Transverse colon (tissue), 4 donors: ENCODE results near the gene DNMT3L. TPM values are rescaled to one million over a fixed set of nuclear protein-coding genes. Genes with fewer than 3 reads are reported as not detected.
"Not testable (repeated sequence)": the region's sequence is repeated elsewhere in the genome, so short reads cannot be mapped to it uniquely, and the experiment has no call there.

Experiments used
- DNase-seq: peaks from one replicate; pipeline ENCODE4 v3.0.0-alpha.2; 2019
- H3K27ac ChIP-seq, 4 donors: fragments of 200-600 bp; sonication (generic); 2 replicates each; pipeline ENCODE4 v1.5.1; 2016 to 2018; ENCODE audit warnings: inconsistent platforms in 4 of 4
- H3K27me3 ChIP-seq: fragments of 200-600 bp; sonication (generic); 2 replicates; pipeline ENCODE4 v1.5.1; 2017; ENCODE audit warnings: inconsistent platforms
- H3K36me3 ChIP-seq, 4 donors: fragments of 200-600 bp; sonication (generic); 2 replicates each; pipeline ENCODE4 v1.5.1; 2017 to 2019; ENCODE audit warnings: inconsistent platforms in 4 of 4
- H3K4me1 ChIP-seq, 4 donors: fragments of 200-600 bp; sonication (generic); 2 replicates each; pipeline ENCODE4 v1.5.1; 2017 to 2020; ENCODE audit warnings: inconsistent platforms in 4 of 4
- H3K4me3 ChIP-seq, 4 donors: fragments of 200-600 bp; sonication (generic); 1 replicate in 1 of 4; 2 replicates in 3 of 4; pipeline versions ENCODE4 v1.5.1 to v1.6.1; 2017 to 2019; ENCODE audit warnings: inconsistent platforms in 4 of 4
- H3K9me3 ChIP-seq, 2 donors: fragments of 200-600 bp; sonication (generic); 2 replicates each; pipeline ENCODE4 v1.5.1; 2017 to 2019; ENCODE audit warnings: inconsistent platforms in 2 of 2
- CTCF ChIP-seq, 5 experiments: fragments of 200-600 bp in 3 of 5; fragments of 450-650 bp in 2 of 5; sonication (generic) in 3 of 5; IDR thresholded peaks; 1 replicate in 2 of 5; 2 replicates in 3 of 5; pipeline ENCODE4 v1.5.1; 2016 to 2017; ENCODE audit warnings: antibody characterized with exemption in 5 of 5, inconsistent platforms in 3 of 5, mild to moderate bottlenecking in 2 of 5, moderate library complexity in 1 of 5
- EP300 ChIP-seq: sonication (generic); formaldehyde crosslinking; IDR thresholded peaks from one replicate; pipeline ENCODE4 v1.6.1; 2017; ENCODE audit warnings: antibody characterized with exemption, low read depth
- POLR2A ChIP-seq: fragments of 450-650 bp; IDR thresholded peaks from one replicate; pipeline ENCODE4 v1.6.1; 2016; ENCODE audit warnings: antibody characterized with exemption, mild to moderate bottlenecking, moderate library complexity
- POLR2AphosphoS5 ChIP-seq, 3 donors: sonication (generic); formaldehyde crosslinking; IDR thresholded peaks; one replicate each; pipeline ENCODE4 v1.6.1; 2016; ENCODE audit warnings: antibody characterized with exemption in 3 of 3
- WGBS, 2 donors: methylation state at CpG; one replicate each; pipeline ENCODE4 v1.1.5; 2018; ENCODE audit warnings: low coverage in 1 of 2; 5-methylcytosine and 5-hydroxymethylcytosine counted together
- in situ Hi-C, 4 donors: fragments of 200-750 bp; cut with MboI; loops; one replicate each; pipeline versions ENCODE4 v1.15.0 to v1.15.1; 2017; ENCODE audit warnings: low sequenced_read_pairs in 3 of 4, low pct_ligation_motif_present in 1 of 4, low pct_unique_long_range_greater_than_20kb in 1 of 4
- intact Hi-C: fragments of 100-400 bp; cut with DNase I; formaldehyde crosslinking; loops from one replicate; pipeline ENCODE4 v1.15.1; 2023; ENCODE audit warnings: low total_unique reads
- small RNA-seq, 4 donors: library from RNA; depleted of rRNA; stranded (forward); fragments of <200 nt; gene quantifications; one replicate each; pipeline ENCODE3, GENCODE V24; 2016
- total RNA-seq, 4 donors: library from RNA; depleted of rRNA; stranded (reverse); fragments of >200 nt; gene quantifications; one replicate each; pipeline ENCODE4 v1.1.0, GENCODE V29; 2016

Gene DNMT3L
- total RNA-seq, 4 donors from 2014 or later: not detected

DNA sequence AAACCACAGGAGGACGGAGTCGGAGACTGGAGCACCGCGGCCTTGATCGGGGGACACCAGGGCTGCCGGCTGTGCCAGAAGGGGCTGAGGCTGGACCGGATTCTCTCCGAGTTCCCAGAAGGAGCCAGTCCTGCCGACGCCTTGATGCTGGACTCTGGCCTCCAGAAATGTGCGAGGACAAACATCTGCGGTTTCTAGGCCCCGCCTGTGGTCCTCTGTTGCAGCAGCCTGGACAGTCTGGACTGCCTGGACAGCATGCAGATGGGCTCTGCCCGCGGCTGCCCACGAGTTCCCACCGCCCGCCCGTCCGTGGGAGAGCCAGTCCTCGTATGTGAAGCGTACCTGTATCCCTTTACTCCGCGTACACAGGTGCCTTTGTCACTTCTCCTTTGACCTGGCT lies 55.5 kb downstream of the DNMT3L start:
- H3K27me3 ChIP-seq, in situ Hi-C loops, H3K4me1 ChIP-seq, H3K4me3 ChIP-seq, H3K36me3 ChIP-seq, H3K9me3 ChIP-seq, H3K27ac ChIP-seq, intact Hi-C loops, DNase-seq: not testable (repeated sequence)
- no CpG with 5 or more reads among the region's 24 CpGs for WGBS, 2 donors

- DNase-seq, H3K36me3 ChIP-seq, H3K4me1 ChIP-seq, intact Hi-C loops, H3K27ac ChIP-seq, H3K4me3 ChIP-seq, H3K27me3 ChIP-seq, H3K9me3 ChIP-seq, in situ Hi-C loops: not testable (repeated sequence)
- no CpG with 5 or more reads among the region's 30 CpGs for WGBS, 2 donors
These were observed 59.0 kb downstream of the DNMT3L start for GRCh38 chr21:44202590-44203299.

DNA sequence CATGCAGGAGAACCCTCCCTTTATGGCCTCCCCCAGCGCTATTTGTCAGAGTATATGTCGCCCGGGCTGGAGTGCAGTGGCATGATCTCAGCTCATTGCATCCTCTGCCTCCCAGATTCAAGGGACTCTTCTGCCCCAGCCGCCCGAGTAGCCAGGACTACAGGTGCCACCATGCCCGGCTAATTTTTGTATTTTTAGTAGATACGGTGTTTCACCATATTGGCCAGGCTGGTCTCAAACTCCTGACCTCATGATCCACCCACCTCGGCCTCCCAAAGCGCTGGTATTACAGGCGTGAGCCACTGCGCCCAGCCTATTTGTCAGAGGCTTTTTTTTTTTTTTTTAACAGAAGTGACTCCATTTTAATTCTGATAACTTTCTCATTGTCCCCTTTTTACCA lies 61.7 kb downstream of the DNMT3L start:
- not testable (repeated sequence) for H3K27me3 ChIP-seq, DNase-seq

GRCh38 chr21:44199448-44199847 lies 62.2 kb downstream of the DNMT3L start:
- in situ Hi-C loops: no loop called here
- no peak for TF ChIP-seq EP300
- no peak for TF ChIP-seq CTCF (IDR thresholded peaks at IDR 0.05)
- no peak for TF ChIP-seq POLR2A
- no peak for TF ChIP-seq POLR2AphosphoS5 (IDR thresholded peaks at IDR 0.05)

More for the DNA sequence above, 61.7 kb downstream of the DNMT3L start:
- H3K27ac ChIP-seq, H3K4me1 ChIP-seq, H3K36me3 ChIP-seq, intact Hi-C loops, H3K9me3 ChIP-seq, H3K4me3 ChIP-seq, in situ Hi-C loops: not testable (repeated sequence)
- 87 to 89% methylated on average over 10 to 11 of the region's 11 CpGs for WGBS, 2 donors

DNA sequence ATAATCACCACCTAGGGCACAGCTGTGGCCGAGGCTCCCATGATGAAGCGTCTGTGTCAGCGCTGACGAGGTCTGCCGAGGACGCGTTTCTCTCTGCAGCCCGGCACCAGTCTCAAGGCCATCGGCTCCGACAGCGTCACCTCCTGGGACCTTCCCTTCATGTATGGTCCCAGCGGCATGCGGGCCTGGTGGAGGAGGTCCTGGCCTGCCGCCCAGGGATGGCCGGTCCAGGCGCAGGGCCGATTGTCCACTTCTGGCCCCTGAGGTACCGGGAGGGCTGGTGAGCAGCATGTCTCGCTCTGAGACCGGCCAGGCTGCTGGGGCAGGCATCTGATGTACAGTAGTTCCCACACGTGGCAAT lies 64.6 kb downstream of the DNMT3L start:
- H3K27me3 ChIP-seq, intact Hi-C loops, DNase-seq, in situ Hi-C loops, H3K36me3 ChIP-seq, H3K9me3 ChIP-seq, H3K4me3 ChIP-seq, H3K4me1 ChIP-seq, H3K27ac ChIP-seq: not testable (repeated sequence)
- no CpG with 5 or more reads among the region's 21 CpGs for WGBS, 2 donors

More at GRCh38 chr21:44199448-44199847, 62.2 kb downstream of the DNMT3L start:
- no peaks in the 10 kb centered on the region for H3K36me3 ChIP-seq
- H3K4me1 ChIP-seq: no peaks in the 10 kb centered on the region
- 70 to 78% methylated on average over 15 of the region's 15 CpGs for WGBS, 2 donors
- intact Hi-C loops: no loop called here
- peak; percentile 11 for DNase-seq
- H3K4me3 ChIP-seq: no peak overlapping the region
- no peaks in the 10 kb centered on the region for H3K27me3 ChIP-seq
- no peak overlapping the region for H3K27ac ChIP-seq
- no peaks in the 10 kb centered on the region for H3K9me3 ChIP-seq

Small RNA genes within 50 kb of the gene (small RNA-seq; reads per million reads assigned to genes)
- gene AP001059.3: 0 reads per million in 4 donors

Other genes starting within 250 kb of the DNMT3L start
- 10 to 100 TPM; 71.0 to 81.5 (median 79.8) TPM for gene TRAPPC10, start 249.6 kb downstream of the DNMT3L start, total RNA-seq
- gene PWP2, start 154.5 kb downstream of the DNMT3L start, total RNA-seq: 10 to 100 TPM in 3 of 4 donors, not detected in 1; 11.9 to 19.9 (median 12.1) TPM
- gene GATD3, start 128.2 kb downstream of the DNMT3L start, total RNA-seq: 10 to 100 TPM in 3 of 4 donors, 1 to 10 TPM in 1; 3.6 to 71.1 (median 15.9) TPM
- gene ICOSLG, start 21.0 kb downstream of the DNMT3L start, total RNA-seq: 1 to 10 TPM; 3.2 to 7.6 (median 3.9) TPM
- not detected for gene AIRE, start 24.0 kb upstream of the DNMT3L start, total RNA-seq
- gene PFKL, start 38.2 kb upstream of the DNMT3L start, total RNA-seq: 100 to 1,000 TPM; 185 to 288 (median 249) TPM
- 10 to 100 TPM; 17.2 to 41.3 (median 32.2) TPM for gene CFAP410, start 77.5 kb upstream of the DNMT3L start, total RNA-seq
- gene TRPM2, start 91.7 kb upstream of the DNMT3L start, total RNA-seq: 1 to 10 TPM in 3 of 4 donors, not detected in 1; 2.3 to 2.9 (median 2.6) TPM
- 1 to 10 TPM; 4.4 to 6.7 (median 5.1) TPM for gene LRRC3, start 193.6 kb upstream of the DNMT3L start, total RNA-seq